Activated B cell treated with CpG ODN at 0.5 μM for 24 hours (primary cell): ENCODE data around the gene PCBP2. TPM values are rescaled to one million over a fixed set of nuclear protein-coding genes. Genes with fewer than 3 reads are reported as not detected.

Source experiments
- ATAC-seq: fragments of 200-7000 bp; cut with Tn5 transposase; one replicate; pipeline ENCODE4 v1.10.0; 2021; ENCODE audit warnings: low read depth, mild to moderate bottlenecking, moderate library complexity
- CTCF ChIA-PET: fragments of 350-600 bp; sonication (Branson Sonifier 250); formaldehyde crosslinking; loops from one replicate; lab custom pipeline; 2021; ENCODE audit warnings: antibody characterized with exemption; lab: Charles Lee
- POLR2A ChIA-PET: fragments of 350-600 bp; sonication (Branson Sonifier 250); formaldehyde crosslinking; loops from one replicate; lab custom pipeline; 2021; ENCODE audit warnings: antibody characterized with exemption; lab: Charles Lee
- DNase-seq: peaks from one replicate; pipeline ENCODE4 v3.0.0; 2022
- H3K27ac Mint-ChIP-seq: one replicate; pipeline ENCODE4 v1.8.0; 2020; ENCODE audit warnings: mixed read lengths
- H3K27me3 Mint-ChIP-seq: one replicate; pipeline ENCODE4 v1.8.0; 2021; ENCODE audit warnings: mixed read lengths
- H3K36me3 Mint-ChIP-seq: one replicate; pipeline ENCODE4 v1.8.0; 2021; ENCODE audit warnings: low read depth, mixed read lengths
- H3K4me1 Mint-ChIP-seq: one replicate; pipeline ENCODE4 v1.8.0; 2021; ENCODE audit warnings: mixed read lengths
- H3K4me3 Mint-ChIP-seq: one replicate; pipeline ENCODE4 v1.8.0; 2020; ENCODE audit warnings: mild to moderate bottlenecking, mixed read lengths
- H3K9me3 Mint-ChIP-seq: one replicate; pipeline ENCODE4 v1.8.0; 2020; ENCODE audit warnings: mixed read lengths
- intact Hi-C: fragments of 100-400 bp; cut with micrococcal nuclease; formaldehyde crosslinking; loops from one replicate; pipeline ENCODE4 v1.15.1; 2024
- total RNA-seq: library from RNA; stranded (reverse); gene quantifications from 2 replicates; pipeline ENCODE4 v1.2.3, GENCODE V29; 2022
- TF ChIP-seq, protein P1 (sequence below): fragments of 200-600 bp; IDR thresholded peaks from one replicate; pipeline ENCODE4 v1.8.0; 2022; ENCODE audit warnings: antibody characterized with exemption, mild to moderate bottlenecking

The PCBP2 gene
- total RNA-seq, 1 donor from 2014 or later: 853 TPM

DNA sequence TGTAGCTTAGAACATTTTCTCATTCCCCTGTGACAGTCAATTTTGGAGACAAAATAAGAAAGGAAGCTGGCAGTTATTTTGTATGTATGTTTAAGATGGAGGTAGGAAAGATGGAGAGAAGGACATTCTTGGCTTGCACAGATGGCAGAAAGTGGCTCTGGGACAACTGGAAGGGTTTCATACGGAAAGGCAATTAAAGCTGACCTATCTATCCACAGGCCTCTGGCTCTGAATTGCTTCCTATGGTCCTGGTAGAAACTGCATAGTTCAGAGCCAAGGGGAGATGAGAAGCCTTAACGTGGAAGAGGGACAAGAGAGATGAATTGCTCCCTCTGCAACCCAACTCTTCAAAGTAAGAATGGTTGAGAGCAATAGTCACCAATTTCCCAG, 63.4 kb downstream of the PCBP2 start:
- no peak overlapping the region for H3K4me3 Mint-ChIP-seq
- TF ChIP-seq, protein P1, sequence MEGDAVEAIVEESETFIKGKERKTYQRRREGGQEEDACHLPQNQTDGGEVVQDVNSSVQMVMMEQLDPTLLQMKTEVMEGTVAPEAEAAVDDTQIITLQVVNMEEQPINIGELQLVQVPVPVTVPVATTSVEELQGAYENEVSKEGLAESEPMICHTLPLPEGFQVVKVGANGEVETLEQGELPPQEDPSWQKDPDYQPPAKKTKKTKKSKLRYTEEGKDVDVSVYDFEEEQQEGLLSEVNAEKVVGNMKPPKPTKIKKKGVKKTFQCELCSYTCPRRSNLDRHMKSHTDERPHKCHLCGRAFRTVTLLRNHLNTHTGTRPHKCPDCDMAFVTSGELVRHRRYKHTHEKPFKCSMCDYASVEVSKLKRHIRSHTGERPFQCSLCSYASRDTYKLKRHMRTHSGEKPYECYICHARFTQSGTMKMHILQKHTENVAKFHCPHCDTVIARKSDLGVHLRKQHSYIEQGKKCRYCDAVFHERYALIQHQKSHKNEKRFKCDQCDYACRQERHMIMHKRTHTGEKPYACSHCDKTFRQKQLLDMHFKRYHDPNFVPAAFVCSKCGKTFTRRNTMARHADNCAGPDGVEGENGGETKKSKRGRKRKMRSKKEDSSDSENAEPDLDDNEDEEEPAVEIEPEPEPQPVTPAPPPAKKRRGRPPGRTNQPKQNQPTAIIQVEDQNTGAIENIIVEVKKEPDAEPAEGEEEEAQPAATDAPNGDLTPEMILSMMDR: no peak
- ATAC-seq (no peak), DNase-seq (no peak)
- H3K27ac Mint-ChIP-seq: no peak overlapping the region
- ChIA-PET CTCF (no interaction called here), POLR2A (interaction anchor here (3.1 kb wide), 1 partner anchor 14 kb away, joined by 11 read pairs; the partner anchor contains the start of gene TARBP2)
- no peaks in the 10 kb centered on the region for H3K27me3 Mint-ChIP-seq
- no peaks in the 10 kb centered on the region for H3K9me3 Mint-ChIP-seq
- no peaks in the 10 kb centered on the region for H3K4me1 Mint-ChIP-seq
- H3K36me3 Mint-ChIP-seq: peaks cover 71% of the 10 kb centered on the region
- intact Hi-C loops: no loop called here

DNA sequence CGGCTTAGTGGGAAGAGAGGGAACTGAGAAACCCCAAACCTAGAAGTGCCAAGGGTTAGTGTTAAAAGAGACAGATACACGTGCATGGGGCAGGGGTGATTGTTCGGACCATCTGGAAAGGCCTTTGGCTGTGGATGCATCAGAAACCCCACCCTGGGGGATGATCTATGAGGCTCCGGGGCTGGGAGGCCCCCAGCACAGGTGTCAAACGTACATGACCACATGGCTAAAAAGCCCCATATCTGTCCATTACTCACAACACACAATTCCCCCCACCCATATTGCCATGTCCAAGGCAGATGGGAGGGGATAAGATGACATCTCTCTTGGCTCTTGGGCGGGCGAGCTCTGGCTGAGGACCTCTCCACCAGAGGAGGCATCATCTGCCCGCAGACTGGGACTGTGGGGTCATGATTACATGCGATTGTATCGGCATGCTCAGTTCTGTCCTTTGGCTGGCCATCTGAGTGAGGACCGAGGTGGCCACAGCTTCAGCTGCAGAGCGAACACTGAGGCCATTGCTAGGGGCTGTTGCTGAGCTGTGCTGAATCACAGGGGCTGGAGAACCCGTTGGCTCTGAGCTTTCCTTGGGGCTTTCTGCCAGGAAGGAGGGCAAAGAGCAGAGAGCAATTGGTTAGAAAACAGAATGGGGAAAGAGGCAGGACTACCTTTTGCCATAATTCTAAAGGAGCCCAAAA, 65.0 kb downstream of the PCBP2 start:
- ChIA-PET POLR2A (interaction anchor here (3.1 kb wide), 1 partner anchor 16 kb away, joined by 11 read pairs; the partner anchor contains the start of gene TARBP2), CTCF (no interaction called here)
- ATAC-seq (no peak), DNase-seq (no peak)
- Mint-ChIP-seq H3K27ac (no peak overlapping the region), H3K9me3 (no peaks in the 10 kb centered on the region), H3K4me3 (no peak overlapping the region), H3K27me3 (no peaks in the 10 kb centered on the region), H3K36me3 (peaks cover 74% of the 10 kb centered on the region), H3K4me1 (no peaks in the 10 kb centered on the region)
- TF ChIP-seq, protein P1: no peak
- intact Hi-C loops: no loop called here

- intact Hi-C loops: no loop called here
- TF ChIP-seq, protein P1: no peak
- ChIA-PET POLR2A (no interaction called here), CTCF (interaction anchor here (1.0 kb wide), 1 partner anchor 166 kb away, joined by 4 read pairs; no protein-coding TSS in a partner anchor)
- no peak overlapping the region for H3K4me3 Mint-ChIP-seq
- DNase-seq: no peak
- H3K27me3 Mint-ChIP-seq: no peaks in the 10 kb centered on the region
- H3K9me3 Mint-ChIP-seq: no peaks in the 10 kb centered on the region
- peaks cover 78% of the 10 kb centered on the region for H3K36me3 Mint-ChIP-seq
- no peak overlapping the region for H3K27ac Mint-ChIP-seq
- ATAC-seq: no peak
- no peaks in the 10 kb centered on the region for H3K4me1 Mint-ChIP-seq
Measured at GRCh38 chr12:53518381-53518780, 66.5 kb downstream of the PCBP2 start.

DNA sequence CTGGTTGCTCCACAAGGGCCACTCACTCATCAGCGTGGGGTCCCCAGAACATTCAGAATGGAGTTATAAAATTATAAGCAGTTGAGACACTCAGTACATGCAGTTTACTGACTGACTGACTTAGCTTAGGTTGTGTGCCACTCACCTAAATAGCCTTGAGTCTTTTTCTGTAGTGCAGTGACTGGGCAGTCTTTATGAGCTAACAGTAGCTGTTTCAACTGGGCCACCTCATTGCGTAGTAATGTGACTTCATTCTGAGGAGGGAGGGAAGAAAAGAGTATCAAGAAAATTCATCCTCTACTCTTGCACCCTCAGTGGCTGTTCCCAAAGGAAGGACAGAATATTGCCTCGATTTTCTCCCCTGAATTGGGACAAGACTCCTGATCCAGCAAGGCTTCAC, 71.2 kb downstream of the PCBP2 start:
- intact Hi-C loops: no loop called here
- ChIA-PET POLR2A (no interaction called here), CTCF (interaction anchor here (0.6 kb wide), 1 partner anchor 14 kb away, joined by 3 read pairs; no protein-coding TSS in a partner anchor)
- Mint-ChIP-seq H3K27me3 (no peaks in the 10 kb centered on the region), H3K36me3 (peaks cover 67% of the 10 kb centered on the region), H3K9me3 (no peaks in the 10 kb centered on the region), H3K4me3 (no peak overlapping the region), H3K27ac (no peak overlapping the region), H3K4me1 (no peaks in the 10 kb centered on the region)
- ATAC-seq: no peak
- TF ChIP-seq, protein P1: no peak
- no peak for DNase-seq

DNA sequence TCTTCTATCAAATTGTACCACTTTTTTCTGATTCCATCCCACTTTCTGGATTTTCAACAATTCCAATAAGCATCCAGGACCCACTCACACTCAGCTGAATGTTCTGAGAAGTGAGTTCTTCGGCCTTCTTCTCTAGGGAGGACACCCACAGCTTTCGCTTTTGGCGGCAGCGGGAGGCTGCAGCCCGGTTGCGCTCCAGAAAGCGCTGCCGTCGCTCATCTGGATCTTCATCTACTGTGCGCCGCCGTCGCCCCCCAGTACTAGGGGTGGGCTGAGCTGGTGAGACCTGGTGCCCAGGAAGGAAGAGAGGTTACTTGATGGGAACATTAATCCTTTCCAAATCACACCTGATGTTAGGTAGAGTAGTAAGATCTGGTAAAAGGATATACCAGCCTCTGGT, 72.6 kb downstream of the PCBP2 start:
- Mint-ChIP-seq H3K4me3 (no peak overlapping the region), H3K4me1 (no peaks in the 10 kb centered on the region), H3K27me3 (no peaks in the 10 kb centered on the region), H3K27ac (no peak overlapping the region), H3K9me3 (no peaks in the 10 kb centered on the region), H3K36me3 (peaks cover 62% of the 10 kb centered on the region)
- DNase-seq: no peak
- CTCF ChIA-PET: no interaction called here
- TF ChIP-seq, protein P1: no peak
- POLR2A ChIA-PET: no interaction called here
- intact Hi-C loops: no loop called here
- ATAC-seq: no peak
